Right ventricle myocardium superior (tissue), 1 donor: ENCODE measurements around the gene ZNF846. TPM values are rescaled to one million over a fixed set of nuclear protein-coding genes. Genes with fewer than 3 reads are reported as not detected.
"Not testable (repeated sequence)": the region's sequence is repeated elsewhere in the genome, so short reads cannot be mapped to it uniquely, and the experiment has no call there.

Experiments used
- ATAC-seq: fragments of 200-7000 bp; cut with Tn5 transposase; one replicate; pipeline ENCODE4 v1.9.1; 2020; ENCODE audit warnings: mild to moderate bottlenecking; ENCODE audit not compliant: poor library complexity
- DNase-seq: peaks from one replicate; pipeline ENCODE4 v3.0.0-alpha.2; 2020
- intact Hi-C: fragments of 100-400 bp; cut with DNase I; formaldehyde crosslinking; loops from one replicate; pipeline ENCODE4 v1.11.2; 2022
- total RNA-seq: library from RNA; stranded (reverse); fragmentation: NEBNext Ultra II Directional; extraction: Animal tissue kit (Norgen Biotek cat#: 25700); gene quantifications from one replicate; pipeline ENCODE4 v1.2.1, GENCODE V29; 2021
- donor health status: DM: no; HTN: yes; CAD: no; lungs with severe emphysema.

The ZNF846 gene
- total RNA-seq, 1 donor from 2014 or later: 9.1 TPM

DNA sequence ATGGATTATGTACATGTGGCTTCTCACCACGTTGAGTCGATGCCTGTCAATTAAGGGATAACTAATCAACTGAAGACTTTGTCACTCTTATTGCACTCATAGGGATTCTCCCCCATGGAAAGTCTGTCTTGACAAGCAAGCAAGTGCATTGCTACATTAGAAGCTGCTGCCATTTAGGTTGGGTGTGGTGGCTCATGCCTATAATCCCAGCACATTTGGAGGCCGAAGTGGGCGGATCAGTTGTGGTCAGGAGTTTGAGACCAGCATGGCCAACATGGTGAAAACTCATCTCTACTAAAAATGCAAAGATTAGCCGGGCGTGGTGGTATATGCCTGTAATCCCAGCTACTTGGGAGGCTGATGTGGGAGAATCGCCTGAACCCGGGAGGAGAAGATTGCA, 18.3 kb upstream of the ZNF846 start:
- DNase-seq (no peak), ATAC-seq (no peak)
- intact Hi-C loops: no loop called here

DNA sequence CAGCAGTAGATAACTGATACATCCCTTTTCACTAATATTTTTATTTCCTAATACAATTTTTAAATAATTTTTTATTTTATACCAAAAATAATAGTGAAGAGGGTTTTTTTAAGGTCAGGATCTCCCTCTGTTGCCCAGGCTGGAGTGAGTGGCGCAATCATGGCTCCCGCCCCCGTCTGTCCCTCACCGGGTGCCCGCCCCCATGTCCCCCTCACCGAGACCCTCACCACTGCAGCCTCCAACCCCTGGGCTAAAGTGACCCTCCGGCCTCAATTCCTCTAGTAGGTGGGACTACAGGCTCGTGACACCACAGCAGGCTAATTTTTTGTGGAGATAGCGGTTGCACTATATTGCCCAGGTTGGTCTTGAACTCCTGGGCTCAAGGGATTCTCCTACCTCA, 17.8 kb upstream of the ZNF846 start:
- ATAC-seq (no peak), DNase-seq (no peak)
- intact Hi-C loops: no loop called here

DNA sequence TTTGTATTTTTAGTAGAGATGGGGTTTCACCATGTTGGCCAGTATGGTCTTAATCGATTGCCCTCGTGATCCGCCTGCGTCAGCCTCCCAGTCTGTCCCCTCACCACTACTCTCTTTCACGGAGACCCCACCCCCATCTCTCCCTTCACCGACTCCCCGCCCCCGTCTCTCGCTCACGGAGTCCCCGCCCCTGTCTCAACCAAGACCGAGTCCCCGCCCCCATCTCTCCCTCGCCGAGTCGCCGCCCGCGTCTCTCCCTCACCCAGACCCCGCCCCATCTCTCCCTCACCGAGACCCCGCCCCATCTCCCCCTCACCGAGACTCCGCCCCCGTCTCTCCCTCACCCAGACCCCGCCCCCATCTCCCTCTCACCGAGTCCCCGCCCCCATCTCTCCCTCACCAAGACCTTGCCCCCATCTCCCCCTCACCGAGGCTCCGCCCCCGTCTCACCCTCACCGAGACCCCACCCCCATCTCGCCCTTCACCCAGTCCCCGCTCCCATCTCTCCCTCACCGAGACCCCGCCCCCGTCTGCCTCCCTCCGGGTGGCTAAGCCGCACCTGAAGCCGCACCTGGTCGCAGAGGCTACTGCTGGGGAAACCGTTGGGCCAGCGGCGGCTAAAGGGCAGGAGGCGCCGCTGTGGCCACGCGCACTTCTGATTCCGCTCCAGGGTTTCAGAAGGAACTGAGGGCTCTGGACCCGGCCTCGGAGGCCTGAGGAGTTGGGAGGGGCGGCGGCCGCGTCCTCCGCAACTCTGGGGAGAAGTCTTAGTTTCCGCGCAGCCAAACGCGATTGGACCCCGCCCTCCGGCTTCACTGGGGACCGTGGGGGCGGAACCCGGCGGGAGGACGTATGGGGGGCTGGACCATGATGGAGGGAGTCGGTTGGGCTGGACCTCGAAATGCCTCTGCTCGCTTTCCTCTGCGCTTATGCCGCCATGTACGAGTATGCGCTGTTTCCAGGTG, 17.1 kb upstream of the ZNF846 start:
- DNase-seq (peak; percentile 97), ATAC-seq (peak; percentile 95)
- intact Hi-C loops: no loop called here

DNA sequence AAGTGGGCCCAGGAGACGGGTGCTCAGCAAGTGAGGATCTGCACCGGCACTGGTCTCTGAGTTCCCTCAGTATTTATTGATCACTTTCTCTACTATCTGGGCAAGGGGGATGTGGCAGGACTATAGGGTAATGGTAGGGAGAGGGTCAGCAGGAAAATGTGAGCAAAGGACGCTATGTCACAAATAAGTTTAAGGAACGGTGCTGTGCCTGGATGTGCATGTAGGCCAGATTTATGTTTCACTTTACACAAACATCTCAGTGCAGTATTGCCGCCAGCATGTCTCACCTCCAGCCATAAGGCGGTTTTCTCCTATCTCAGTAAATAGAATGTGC, 15.6 kb upstream of the ZNF846 start:
- ATAC-seq, intact Hi-C loops, DNase-seq: not testable (repeated sequence)

DNA sequence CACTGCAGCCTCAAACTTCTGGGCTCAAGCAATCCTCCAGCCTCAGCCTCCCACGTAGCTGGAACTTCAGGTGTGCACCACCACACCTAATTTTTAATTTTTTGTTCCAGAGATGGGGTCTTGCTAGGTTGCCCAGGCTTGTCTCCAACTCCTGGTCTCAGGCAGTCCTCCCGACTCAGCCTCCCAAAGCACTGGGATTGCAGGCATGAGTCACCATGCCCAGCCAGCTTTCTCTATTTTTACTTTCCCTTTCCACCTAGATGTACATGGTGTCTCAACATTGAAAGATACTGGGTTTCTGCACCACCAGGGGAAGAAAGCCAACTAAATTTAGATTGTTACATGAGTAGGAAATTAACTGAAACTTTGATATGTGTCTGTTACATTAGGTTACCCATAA, 13.8 kb upstream of the ZNF846 start:
- intact Hi-C loops: no loop called here

DNA sequence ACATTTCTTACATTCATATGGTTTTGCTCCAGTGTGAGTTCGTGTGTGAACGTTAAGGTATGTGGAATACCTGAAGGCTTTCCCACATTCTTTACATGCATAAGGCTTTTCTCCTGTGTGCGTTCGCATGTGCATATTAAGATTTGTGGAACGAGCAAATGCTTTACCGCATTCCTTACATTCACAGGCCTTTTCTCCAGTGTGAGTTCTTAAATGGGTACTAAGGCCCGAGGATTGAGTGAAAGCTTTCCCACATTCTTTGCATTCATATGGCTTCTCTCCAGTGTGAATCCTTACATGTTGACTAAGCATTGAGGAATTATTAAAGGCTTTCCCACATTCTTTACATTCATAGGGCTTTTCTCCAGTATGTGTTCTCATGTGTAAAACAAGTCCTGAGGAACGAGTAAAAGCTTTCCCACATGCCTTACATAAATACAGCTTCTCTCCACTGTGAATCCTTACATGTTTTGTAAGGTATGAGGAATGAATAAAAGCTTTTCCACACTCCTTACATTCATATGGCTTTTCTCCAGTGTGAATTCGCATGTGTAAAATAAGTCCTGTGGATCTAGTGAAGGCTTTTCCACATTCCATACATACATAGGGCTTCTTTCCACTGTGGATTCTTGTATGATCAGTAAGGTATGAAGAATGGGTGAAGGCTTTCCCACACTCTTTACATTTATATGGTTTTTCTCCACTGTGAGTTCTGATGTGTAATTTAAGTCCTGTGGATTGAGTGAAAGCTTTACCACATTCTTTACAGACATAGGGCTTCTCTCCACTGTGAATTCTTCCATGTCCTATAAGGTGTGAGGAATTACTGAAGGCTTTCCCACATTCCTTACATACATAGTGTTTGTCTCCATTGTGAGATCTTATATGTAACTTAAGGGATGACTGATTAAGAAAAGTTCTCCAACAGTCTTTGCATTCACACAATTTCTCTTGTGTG, 10.7 kb downstream of the ZNF846 start:
- intact Hi-C loops: no loop called here
- no peak for ATAC-seq
- DNase-seq: no peak

More for the DNA sequence above, 13.8 kb upstream of the ZNF846 start:
- ATAC-seq (no peak), DNase-seq (no peak)

DNA sequence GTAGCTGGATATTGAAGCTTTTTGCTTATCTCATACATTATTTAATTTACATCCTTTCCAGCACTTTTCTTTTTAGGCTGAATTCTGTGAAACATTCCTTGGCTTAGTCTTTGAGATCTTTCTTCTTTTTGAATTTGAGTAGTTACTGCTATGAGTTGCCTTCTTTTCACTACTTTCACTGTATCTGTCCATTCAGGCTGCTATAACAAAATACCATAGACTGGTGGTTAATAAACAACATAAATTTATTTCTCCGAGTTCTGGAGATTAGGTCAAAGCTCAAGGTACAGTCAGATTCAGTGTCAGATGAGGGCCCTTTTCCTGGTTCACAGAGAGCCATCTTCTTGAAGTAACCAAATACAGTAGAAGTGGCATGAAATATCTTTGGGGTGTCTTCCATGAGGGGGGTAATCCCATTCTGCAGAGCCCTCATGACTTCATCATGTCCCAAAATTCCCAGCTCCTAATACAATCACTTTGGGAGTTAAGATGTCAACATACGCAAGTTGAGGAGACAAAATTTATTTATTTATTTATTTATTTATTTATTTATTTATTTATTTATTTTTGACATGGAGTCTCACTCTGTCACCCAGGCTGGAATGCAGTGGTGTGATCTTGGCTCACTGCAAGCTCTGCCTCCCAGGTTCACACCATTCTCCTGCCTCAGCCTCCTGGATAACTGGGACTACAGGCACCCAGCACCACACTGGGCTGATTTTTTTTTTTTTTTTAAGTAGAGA, 15.7 kb downstream of the ZNF846 start:
- no peak for ATAC-seq
- intact Hi-C loops: no loop called here
- no peak for DNase-seq

DNA sequence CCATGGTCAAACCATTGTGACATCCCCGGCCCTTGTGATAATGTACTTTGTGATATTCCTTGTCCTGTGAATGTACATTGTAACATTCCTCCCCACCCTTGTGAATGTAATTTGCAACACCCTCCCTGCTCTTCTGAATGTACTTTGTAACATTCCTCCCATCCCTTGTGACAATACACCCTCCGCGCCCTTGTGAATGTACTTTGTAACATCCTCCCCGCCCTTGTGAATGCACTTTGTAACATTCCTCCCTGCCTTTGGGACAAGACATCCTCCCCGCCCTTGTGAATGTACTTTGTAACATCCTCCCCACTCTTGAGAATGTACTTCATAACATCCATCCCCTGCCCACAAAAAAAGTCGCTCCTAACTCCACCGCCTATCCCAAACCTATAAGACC, 17.1 kb downstream of the ZNF846 start:
- intact Hi-C loops: no loop called here
- DNase-seq (no peak), ATAC-seq (no peak)

DNA sequence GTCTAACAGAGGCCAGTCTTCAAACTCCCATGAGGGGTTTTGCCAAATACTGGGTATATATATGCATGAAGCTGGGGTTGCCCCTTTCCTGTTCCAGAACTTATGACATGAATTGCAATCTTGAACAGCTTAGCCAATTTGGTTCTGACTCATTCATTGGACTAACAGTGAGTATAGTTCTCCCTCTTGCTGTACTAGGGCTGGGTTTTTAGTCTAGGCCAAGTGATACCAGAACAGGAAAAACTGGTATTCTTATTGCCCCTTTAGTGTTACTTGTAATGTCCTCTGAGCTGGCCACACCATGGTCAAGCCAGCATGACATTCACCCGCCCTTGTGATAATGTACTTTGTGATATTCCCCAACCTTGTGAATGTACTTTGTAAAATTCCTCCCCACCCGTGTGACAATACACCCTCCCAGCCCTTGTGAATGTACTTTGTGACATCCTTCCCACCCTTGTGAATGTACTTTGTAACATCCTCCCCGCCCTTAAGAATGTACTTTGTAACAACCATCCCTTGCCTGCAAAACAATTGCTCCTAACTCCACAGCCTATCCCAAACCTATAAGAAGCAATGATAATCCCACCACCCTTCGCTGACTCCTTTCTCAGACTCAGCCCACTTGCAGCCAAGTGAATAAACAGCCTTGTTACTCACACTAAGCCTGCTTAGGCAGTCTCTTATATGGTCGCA, 26.9 kb downstream of the ZNF846 start:
- DNase-seq (no peak), ATAC-seq (no peak)
- intact Hi-C loops: no loop called here

DNA sequence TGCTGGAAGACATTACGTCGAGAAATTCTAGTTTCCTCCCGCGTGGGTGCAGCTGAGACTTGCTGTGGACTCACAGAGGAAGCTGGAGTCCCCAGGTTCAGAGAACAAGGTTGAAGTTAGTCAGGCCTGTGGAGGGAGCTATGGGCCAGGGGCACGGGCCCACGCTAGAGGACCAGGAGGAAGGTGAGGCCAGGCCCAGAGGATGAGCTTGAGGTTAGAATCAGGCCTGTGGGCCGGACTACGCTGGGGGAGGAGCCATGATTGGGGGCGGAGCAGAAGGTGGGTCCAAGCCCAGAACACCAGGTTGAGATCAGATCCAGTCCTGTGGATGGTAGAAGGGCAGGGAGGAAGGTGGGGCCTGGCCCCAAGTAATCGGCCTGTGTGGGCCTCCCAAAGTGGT, 32.6 kb downstream of the ZNF846 start:
- no peak for DNase-seq
- intact Hi-C loops: no loop called here
- no peak for ATAC-seq

DNA sequence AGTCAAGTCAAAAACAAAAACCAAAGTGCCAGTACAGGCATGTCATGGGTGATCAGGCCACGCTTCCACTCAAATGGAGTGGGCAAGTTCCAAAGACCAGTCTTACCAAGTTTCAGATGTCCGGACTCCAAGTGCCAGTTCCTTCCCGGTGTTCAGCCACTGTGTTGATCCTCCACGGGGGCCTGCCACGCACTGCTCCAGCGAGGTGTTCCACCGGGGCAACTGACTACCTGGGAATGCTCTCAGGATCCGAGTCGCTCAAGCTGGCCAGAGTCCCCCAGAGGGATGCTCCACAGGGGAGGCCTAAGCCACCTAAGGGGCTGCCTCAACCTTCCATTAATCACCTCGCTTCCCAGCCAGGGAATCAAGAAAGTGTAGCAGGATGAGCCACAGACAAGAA, 38.5 kb downstream of the ZNF846 start:
- intact Hi-C loops, DNase-seq, ATAC-seq: not testable (repeated sequence)

DNA sequence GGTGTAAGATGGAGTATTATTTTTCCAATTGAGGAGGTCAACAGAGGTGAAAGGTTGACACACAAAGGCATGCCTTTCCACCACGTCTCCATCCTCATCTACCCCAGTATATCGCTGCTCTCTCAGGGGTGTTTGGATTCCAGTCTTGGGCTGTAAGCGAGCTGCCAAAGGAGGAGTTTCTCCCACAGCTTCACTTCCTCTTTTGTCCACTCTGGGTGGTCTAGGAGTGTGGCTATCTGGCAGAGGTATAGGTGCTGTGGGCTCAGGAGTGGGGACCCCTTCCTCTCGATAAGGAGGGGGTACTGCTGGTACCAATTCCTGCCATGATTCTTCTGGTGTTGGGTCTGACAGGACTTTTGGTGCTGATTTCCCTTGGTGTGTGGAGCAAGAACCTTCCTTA, 39.4 kb downstream of the ZNF846 start:
- intact Hi-C loops: no loop called here
- no peak for DNase-seq
- no peak for ATAC-seq

DNA sequence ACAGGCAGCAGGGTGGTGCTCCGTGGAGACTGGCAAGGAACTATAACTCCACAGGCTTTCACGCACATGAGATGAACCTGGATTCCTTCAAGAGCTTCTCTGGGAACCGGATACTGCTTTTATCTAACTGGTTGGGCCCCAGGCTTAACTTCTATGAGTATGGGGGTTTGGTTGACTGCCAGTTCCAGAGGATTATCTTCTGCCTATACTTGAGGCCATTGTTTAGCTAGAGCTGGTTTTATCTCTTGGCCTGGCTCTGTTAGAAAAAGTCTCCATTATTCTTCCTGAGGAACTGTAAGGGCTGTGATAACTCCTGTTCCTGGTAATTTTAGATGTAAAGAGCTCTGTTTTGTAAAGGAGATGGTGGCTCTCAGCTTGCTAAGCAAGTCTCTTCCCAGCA, 40.9 kb downstream of the ZNF846 start:
- intact Hi-C loops: no loop called here
- DNase-seq: no peak
- no peak for ATAC-seq

DNA sequence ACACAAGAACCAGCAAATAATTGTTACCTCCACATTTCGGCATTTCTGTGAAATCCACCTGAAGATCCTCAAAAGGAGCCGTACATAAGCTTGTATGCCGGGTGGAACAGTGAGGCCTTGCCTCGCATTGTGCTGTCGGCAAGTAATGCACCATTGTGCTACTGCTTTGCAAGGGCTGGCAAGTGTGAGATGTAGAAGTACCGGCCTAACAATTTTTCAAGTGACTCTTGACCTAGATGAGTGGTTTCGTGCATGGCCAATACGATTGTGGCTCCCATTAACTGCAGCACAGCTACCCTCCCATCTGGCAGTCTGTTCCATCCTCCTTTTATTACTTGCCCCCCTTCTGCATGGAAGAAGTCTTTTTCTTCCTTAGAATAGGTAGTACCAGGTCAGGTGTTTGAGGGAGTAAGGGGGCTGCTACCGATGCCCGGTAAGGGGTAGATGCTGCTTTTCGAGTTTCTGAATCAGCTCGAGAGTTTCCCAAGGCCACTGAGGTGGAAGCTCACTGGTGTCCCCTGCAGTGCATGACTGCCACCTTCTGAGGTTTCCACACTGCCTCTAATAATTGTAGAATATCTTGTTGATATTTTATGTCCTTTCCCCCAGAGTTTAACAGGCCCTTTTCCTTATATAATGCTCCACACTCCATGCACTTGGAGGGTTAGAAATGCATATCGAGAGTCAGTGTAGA, 42.9 kb downstream of the ZNF846 start:
- DNase-seq, ATAC-seq, intact Hi-C loops: not testable (repeated sequence)

DNA sequence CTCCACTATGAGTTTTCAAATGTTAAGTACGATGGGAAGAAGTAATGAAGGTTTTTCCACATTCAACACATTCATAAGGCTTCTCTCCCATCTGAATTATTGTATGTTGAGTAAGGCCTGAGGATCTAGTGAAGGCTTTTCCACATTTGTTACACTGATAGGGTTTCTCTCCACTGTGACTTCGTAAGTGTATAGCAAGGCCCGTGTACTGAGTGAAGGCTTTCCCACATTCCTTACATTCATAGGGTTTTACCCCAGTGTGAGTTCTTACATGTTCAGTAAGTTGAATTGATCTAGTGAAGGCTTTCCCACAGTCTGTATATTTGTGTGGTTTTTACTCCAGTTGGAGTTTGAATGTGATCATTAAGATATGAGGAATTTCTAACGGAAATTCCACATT, 44.4 kb downstream of the ZNF846 start:
- no peak for ATAC-seq

DNA sequence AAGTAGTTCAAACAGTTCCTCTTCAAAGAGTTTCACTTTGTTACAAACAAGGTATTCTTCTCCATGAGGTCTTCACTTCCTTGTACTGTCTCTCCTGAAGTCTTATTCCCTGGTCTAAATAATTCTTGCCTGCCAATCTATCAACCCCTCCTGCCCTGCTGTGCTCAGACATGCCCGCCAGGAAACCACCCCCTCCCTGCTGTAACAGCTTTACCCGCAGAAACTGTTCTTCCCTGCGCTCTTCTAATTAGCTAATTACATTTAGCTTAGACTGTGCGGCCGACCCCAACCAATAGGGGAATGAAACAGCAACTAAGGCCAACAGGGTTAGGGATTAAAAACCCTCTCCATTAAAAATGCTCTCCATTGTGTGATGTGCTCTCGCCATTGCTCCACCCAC, 46.7 kb downstream of the ZNF846 start:
- ATAC-seq (no peak), DNase-seq (no peak)
- intact Hi-C loops: no loop called here

More for the DNA sequence above, 44.4 kb downstream of the ZNF846 start:
- intact Hi-C loops: no loop called here
- no peak for DNase-seq

DNA sequence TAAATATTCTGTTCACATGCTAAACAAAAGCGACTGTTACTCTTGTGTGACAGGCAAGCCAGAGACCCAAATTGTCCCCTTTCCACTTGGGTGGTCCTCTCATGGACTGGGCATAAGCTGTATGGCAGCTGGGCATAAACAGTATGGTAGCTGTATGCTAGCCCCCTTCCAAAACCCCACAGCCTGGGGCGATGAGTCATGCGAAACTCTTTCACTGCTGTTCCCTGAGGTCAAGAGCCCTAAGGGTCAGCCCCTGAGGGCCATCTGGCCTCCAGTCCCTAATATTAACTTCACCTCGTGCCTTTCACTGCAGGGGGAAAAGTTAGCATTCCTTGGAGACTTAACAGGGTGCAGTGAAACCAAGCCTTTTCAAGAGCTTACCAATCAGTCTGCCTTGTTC, 48.0 kb downstream of the ZNF846 start:
- ATAC-seq (no peak), DNase-seq (no peak)
- intact Hi-C loops: no loop called here

DNA sequence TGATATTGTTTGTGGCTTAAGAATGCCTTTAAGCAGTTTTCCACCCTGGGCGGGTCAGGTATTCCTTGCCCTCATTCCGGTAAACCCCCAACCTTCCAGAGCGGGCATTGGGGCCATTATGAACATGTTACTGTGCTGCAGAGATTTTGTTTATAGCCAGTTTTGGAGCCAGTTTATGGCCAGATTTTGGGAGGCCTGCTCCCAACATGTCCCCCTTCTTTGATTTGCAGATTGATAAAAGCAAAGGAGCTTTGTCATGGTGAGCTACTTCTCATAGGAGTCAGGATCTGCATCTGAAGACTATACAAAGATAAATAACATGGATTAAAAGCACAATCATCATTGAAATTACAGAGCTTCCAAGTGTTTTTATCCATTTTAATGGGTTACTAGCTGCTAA, 56.7 kb downstream of the ZNF846 start:
- intact Hi-C loops: no loop called here
- ATAC-seq (no peak), DNase-seq (no peak)
